ENCODE data around the gene ADAMTS14.
"Not testable (repeated sequence)": the region's sequence is repeated elsewhere in the genome, so short reads cannot be mapped to it uniquely, and the experiment has no call there.

Gene ADAMTS14

DNA sequence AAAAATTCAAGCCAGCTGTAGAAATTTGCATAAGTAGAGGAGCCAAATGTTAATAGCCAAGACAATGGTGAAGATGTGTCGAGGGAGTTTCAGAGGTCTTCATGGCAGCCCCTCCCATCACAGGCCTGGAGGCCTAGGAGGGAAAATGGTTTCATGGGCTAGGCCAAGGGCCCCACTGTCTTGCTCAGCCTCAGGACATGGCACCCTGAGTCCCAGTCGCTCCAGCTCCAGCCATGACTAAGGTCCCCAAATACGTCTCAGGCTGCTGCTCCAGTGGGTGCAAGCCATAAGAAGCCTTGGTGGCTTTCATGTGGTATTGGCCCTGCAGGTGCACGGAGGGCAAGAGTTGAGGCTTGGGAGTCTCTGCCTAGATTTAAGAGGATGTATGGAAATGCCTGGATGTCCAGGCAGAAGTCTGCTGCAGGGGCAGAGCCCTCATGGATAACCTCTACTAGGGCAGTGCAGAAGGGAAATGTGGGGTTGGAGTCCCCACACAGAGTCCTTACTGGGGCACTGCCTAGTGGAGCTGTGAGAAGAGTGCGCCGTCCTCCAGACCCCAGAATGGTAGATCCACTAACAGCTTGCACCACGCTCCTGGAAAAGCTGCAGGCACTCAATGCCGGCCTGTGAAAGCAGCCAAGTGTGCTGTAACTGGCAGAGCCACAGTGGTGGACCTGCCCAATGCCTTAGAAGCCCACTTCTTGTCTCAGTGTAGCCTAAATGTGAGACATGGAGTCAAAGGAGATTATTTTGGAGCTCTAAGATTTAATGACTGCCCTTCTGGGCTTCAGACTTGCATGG, 93.7 kb downstream of the ADAMTS14 start:
- no peak overlapping the region for H3K27ac ChIP-seq
- no peak for DNase-seq (ENCODE audit: low read depth, low spot score)

GRCh38 chr10:70768026-70768685, 95.8 kb downstream of the ADAMTS14 start:
- not testable (repeated sequence) for H3K27ac ChIP-seq; DNase-seq (ENCODE audit: low read depth, low spot score)

GRCh38 chr10:70769121-70769520, 96.8 kb downstream of the ADAMTS14 start:
- no peak for DNase-seq (ENCODE audit: low read depth, low spot score)
- H3K27ac ChIP-seq = no peak overlapping the region

- no peak for DNase-seq (ENCODE audit: low read depth, low spot score)
- H3K27ac ChIP-seq = no peak overlapping the region
Observed at GRCh38 chr10:70770001-70770400, 97.7 kb downstream of the ADAMTS14 start.

- H3K27ac ChIP-seq; DNase-seq (ENCODE audit: low read depth, low spot score): not testable (repeated sequence)
Observed at GRCh38 chr10:70770516-70770915, 98.2 kb downstream of the ADAMTS14 start.

DNA sequence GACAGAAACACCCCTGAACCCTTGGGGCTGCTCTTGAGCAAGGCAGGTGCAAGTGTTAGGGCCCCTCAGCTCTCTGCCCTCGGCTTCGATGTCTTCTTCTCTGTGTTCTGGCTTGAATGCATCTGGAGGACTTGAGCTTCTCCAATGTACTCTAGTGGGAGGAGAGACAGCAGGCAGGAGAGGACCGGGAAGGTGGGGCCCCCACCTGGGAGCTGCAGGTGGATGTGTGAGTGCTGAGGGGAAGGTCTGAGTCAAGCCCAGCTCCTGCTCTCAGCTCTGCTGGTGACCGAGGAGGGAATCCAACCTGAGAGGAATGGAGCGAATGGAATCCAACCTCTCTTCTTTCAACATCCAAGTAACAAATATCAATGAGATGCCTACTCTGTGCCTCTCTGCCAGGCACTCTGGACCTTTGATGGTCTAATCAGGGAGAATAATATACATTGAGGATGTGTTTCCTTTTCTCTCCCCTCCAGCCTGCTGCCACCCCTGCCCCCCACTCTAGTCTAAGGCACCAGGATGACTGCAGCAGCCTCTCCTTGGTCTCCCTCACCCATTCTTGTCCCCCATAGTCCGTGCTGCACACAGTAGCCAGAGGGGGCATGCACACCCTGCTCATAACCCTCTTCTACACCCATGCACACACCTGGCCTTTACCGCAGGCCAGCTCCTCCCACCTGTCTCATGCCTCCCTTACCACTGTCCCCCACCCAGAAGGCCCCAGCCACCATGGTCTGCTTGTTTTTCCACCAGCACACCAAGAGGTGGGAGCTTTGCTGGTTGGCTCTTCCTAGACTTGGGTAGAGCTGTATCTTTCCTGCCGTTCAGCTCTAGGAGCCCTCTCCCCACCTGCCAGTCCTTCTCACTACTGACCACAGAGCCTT, 99.2 kb downstream of the ADAMTS14 start:
- no peak for DNase-seq (ENCODE audit: low read depth, low spot score)
- H3K27ac ChIP-seq = no peak overlapping the region

DNA sequence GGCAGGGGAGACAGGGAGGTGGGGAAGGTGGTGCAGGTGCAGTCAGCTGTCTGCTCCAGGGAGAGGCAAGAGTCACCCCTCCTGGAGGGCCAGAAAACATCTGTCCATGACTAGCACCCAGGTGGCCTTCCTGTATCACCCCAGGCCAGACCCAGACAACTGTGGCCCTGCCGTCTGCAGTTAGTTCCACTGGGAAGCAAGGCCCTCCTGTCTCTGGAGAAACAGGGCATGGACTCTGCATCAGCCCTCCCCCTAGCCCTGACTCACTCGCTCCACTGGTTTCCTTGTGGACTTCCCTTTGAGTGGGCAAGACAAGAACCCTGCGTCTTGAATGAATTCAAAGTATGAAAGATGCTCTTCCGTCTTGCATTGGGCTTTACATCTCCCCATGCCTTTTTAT, 100.3 kb downstream of the ADAMTS14 start:
- no peak overlapping the region for H3K27ac ChIP-seq
- DNase-seq (ENCODE audit: low read depth, low spot score) = no peak

DNA sequence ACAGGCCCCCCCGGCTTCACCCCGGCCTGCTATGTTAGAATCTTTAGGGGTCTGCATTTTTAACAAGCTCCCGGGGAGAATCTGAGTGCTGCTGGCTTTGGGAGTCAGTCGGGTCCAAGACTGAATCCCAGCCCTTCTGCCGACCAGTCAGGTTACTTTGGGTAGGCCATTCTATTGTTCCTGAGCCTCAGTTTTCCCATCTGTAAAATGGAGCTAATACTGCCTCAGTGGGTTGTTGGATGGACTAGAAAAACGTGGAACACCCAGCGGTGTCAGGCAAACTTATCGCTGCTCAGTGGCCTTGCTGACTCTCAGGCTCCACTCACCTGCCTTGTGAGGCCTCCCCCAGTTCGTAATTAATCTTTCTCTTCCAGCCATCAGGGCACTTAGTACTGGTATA, 101.2 kb downstream of the ADAMTS14 start:
- H3K27ac ChIP-seq = no peak overlapping the region
- DNase-seq (ENCODE audit: low read depth, low spot score) = no peak

GRCh38 chr10:70773965-70774809, 101.9 kb downstream of the ADAMTS14 start:
- DNase-seq (ENCODE audit: low read depth, low spot score) = no peak
- no peak overlapping the region for H3K27ac ChIP-seq

GRCh38 chr10:70774810-70775678, 102.7 kb downstream of the ADAMTS14 start:
- DNase-seq (ENCODE audit: low read depth, low spot score) = no peak
- no peak overlapping the region for H3K27ac ChIP-seq

DNA sequence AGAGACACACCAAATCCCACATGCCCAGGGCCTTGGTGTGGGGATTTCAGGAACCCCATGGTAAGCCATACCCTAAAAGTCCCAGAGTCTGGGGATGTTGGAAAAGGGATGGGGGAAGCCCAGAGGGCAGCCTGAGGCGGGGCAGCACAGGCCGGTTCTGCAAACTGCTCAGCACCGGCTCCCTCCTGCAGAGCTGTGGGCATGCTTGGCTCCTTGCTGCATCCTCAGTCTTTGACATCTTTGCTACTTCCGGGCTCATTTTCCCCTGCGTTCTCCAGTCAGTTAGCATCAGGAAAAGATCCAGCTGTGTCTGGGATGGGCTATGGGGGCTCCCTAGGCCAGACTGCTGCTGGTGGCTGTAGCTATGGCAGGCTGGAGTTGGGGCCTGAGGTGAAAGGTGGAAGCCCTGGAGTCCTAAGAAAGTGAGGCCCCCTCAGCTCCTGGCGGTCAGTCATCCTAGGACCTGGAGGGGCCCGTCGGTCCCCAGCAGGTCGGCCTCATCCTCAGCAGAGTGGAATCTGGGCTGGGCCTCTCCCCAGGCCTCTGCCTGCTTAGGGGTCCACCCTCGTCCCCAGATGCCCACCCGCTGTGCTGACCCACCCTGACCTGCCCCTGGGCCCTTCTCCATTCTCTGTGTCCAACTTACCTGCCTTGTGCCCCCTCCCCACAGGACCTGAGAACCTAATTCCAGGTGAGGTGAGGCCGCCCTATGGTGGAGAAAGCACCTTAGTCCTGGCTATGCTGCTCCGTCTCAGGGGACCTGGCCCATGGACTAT, 103.6 kb downstream of the ADAMTS14 start:
- DNase-seq (ENCODE audit: low read depth, low spot score) = no peak
- no peak overlapping the region for H3K27ac ChIP-seq

DNA sequence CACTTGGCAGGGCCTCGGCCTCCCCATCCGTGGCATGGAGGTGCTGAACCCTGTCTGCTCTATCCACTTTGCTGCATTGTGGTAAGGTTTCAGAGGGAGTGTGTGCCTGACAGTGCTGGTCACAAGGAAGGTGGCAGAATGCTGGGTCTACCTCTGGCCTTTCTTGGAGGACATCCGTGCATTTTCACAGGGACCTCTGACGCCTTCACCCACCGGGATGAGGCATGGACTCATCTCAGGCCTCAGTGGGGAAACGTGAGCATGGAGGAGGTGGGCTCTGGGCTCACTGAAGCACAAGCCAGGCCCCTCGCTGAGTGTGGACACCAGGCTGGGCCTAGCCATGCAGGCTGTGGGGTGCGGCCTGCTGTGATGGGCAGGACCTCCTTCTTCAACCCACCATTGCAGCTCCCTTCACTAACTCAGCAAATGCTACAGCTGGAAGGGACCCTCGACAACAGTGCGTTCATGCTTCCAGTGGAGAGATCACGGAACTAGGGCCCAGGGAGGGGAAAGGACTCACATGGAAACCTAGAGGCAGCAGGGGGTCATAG, 104.2 kb downstream of the ADAMTS14 start:
- H3K27ac ChIP-seq = no peak overlapping the region
- no peak for DNase-seq (ENCODE audit: low read depth, low spot score)

- H3K27ac ChIP-seq = no peak overlapping the region
- no peak for DNase-seq (ENCODE audit: low read depth, low spot score)
Observed at GRCh38 chr10:70777063-70777875, 105.0 kb downstream of the ADAMTS14 start.

DNA sequence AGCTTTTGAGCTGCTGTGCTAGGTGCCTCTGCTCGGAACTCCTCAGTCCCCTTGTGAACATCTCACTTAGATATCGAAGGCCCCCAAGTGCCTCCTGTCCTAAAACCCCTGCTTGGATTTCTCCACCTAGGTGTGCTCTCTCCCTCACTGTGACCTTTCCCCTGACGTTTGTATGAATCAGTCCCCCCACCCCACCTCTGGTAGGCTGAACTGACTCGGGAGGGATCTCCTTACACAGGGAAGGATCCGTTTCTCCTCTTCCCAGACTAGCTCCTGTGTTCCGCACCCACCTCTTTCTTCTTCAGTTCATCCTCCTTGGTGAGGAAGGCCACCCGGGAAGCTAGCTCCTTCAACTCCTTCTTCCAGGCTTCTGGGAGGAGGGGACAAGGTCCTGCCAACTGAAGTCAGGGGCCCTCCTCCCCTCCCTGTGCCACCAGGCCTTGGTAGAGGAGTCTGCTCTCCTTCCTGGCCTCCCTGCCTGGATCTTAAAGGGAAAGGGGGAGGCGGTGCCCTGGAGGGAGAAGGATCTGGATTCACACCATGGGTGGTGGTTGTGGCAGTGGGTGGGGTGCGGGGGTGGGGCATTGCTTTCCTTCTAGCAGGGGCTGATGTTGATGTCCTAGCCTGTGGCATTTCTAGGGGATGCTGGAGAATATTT, 106.1 kb downstream of the ADAMTS14 start:
- no peak for DNase-seq (ENCODE audit: low read depth, low spot score)
- H3K27ac ChIP-seq = no peak overlapping the region

- DNase-seq (ENCODE audit: low read depth, low spot score) = no peak
- no peak overlapping the region for H3K27ac ChIP-seq
Observed at GRCh38 chr10:70779088-70779487, 106.8 kb downstream of the ADAMTS14 start.

GRCh38 chr10:70779511-70780369, 107.4 kb downstream of the ADAMTS14 start:
- DNase-seq (ENCODE audit: low read depth, low spot score) = no peak
- H3K27ac ChIP-seq = no peak overlapping the region

Data from epithelial cell of prostate (primary cell).